ENCODE measurements around the gene P4HTM. TPM values are rescaled to one million over a fixed set of nuclear protein-coding genes. Genes with fewer than 3 reads are reported as not detected.
A peak's percentile ranks its signal among the peaks of the same experiment; 100 is the strongest.

Gene P4HTM
- total RNA-seq, 3 donors from 2014 or later, result 40.2 to 60.6 (median 41.4) TPM

- ATAC-seq, result no peak
- Histone ChIP-seq H3K9me3 (no peaks in the 10 kb centered on the region), H3K4me3 (no peak overlapping the region), H3K36me3 (ENCODE audit: low read depth) (no peaks in the 10 kb centered on the region), H3K4me1 (ENCODE audit: low read depth) (peaks cover 1% of the 10 kb centered on the region)
- DNase-seq, result no peak
- intact Hi-C loops (cut with DNase I, micrococcal nuclease), result no loop called here
- no peak for TF ChIP-seq CTCF (IDR thresholded peaks at IDR 0.05)
These were observed 44.6 kb downstream of the P4HTM start for GRCh38 chr3:49034650-49035049.

DNA sequence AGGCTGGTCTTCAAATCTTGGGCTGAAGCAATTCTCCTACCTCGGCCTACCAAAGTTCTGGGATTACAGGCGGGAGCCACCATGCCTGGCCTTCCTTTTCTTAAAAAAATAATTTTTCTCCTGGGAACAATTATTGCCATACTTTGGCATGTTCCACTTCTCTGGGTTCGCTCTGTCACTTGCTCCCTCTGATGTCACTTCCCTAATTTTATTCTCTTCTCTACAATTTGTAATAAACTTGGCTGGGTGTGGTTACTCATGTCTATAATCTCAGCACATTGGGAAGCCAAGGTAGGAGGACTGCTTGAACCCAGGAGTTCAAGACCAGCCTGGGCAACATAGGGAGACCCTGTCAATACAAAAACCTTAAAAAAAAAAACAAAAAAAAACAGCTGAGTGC is 45.2 kb downstream of the P4HTM start:
- intact Hi-C loops (cut with DNase I, micrococcal nuclease), result no loop called here
- Histone ChIP-seq H3K36me3 (ENCODE audit: low read depth) (no peaks in the 10 kb centered on the region), H3K4me3 (no peak overlapping the region), H3K4me1 (ENCODE audit: low read depth) (no peaks in the 10 kb centered on the region), H3K9me3 (no peaks in the 10 kb centered on the region)
- ATAC-seq, result no peak
- no peak for TF ChIP-seq CTCF (IDR thresholded peaks at IDR 0.05)
- no peak for DNase-seq

DNA sequence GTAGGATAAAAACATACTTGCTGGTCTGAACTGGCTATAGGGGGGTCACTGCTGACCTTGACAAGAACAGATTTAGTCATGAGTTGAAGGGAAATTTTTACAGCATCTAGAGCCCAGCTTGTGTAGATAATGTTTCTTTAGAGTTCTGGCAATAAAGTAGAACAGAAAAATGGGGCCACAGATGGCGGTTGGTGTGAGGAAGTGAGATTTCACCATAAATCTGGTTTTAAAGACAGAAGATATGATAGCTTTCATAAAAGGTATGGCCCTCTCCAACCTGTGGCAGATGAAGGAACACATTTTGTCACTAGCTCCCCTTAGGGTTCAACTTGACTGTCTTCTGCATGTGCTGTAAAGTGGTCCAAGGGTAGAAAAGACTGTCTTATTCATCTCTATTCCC is 63.5 kb downstream of the P4HTM start:
- DNase-seq (no peak), ATAC-seq (no peak)
- Histone ChIP-seq H3K9me3 (no peaks in the 10 kb centered on the region), H3K4me3 (no peak overlapping the region), H3K36me3 (ENCODE audit: low read depth) (peaks cover 13% of the 10 kb centered on the region), H3K4me1 (ENCODE audit: low read depth) (no peaks in the 10 kb centered on the region)
- no peak for TF ChIP-seq CTCF (IDR thresholded peaks at IDR 0.05)
- intact Hi-C loops (cut with DNase I, micrococcal nuclease), result no loop called here

GRCh38 chr3:49054344-49054862 is 64.4 kb downstream of the P4HTM start:
- Histone ChIP-seq H3K4me1 (ENCODE audit: low read depth) (no peaks in the 10 kb centered on the region), H3K36me3 (ENCODE audit: low read depth) (peaks cover 13% of the 10 kb centered on the region), H3K9me3 (no peaks in the 10 kb centered on the region), H3K4me3 (no peak overlapping the region)
- intact Hi-C loops (cut with DNase I, micrococcal nuclease), result no loop called here
- ATAC-seq, result no peak
- DNase-seq, result no peak
- TF ChIP-seq CTCF (IDR thresholded peaks at IDR 0.05), result no peak

Small RNAs within 50 kb of the gene (microRNA-seq; reads per million reads assigned to microRNA genes)
- gene MIR191, result 11,751 reads per million, percentile 96 among the genes with 10 or more reads in this experiment
- 4,783 reads per million, percentile 91 among the genes with 10 or more reads in this experiment for gene MIR425

Other genes with a start within 250 kb of the P4HTM start
- 10 to 100 TPM; 53.3 to 76.3 (median 55.6) TPM for gene PRKAR2A, start 142.4 kb upstream of the P4HTM start, total RNA-seq
- gene SLC25A20, start 91.4 kb upstream of the P4HTM start, total RNA-seq, result 10 to 100 TPM; 32.7 to 39.0 (median 36.9) TPM
- gene ARIH2, start 71.4 kb upstream of the P4HTM start, total RNA-seq, result 100 to 1,000 TPM in 1 of 3 donors, 10 to 100 TPM in 2; 73.3 to 109 (median 82.1) TPM
- 100 to 1,000 TPM in 2 of 3 donors, 10 to 100 TPM in 1; 98.5 to 205 (median 165) TPM for gene WDR6, start 17.1 kb downstream of the P4HTM start, total RNA-seq
- 10 to 100 TPM; 16.7 to 32.7 (median 18.9) TPM for gene DALRD3, start 28.3 kb downstream of the P4HTM start, total RNA-seq
- gene NDUFAF3, start 31.9 kb downstream of the P4HTM start, total RNA-seq, result 10 to 100 TPM; 61.0 to 69.9 (median 63.2) TPM
- 100 to 1,000 TPM; 113 to 146 (median 114) TPM for gene IMPDH2, start 39.2 kb downstream of the P4HTM start, total RNA-seq
- 100 to 1,000 TPM in 1 of 3 donors, 10 to 100 TPM in 2; 73.0 to 104 (median 86.1) TPM for gene QRICH1, start 103.8 kb downstream of the P4HTM start, total RNA-seq
- 100 to 1,000 TPM; 235 to 415 (median 373) TPM for gene QARS1, start 114.5 kb downstream of the P4HTM start, total RNA-seq
- 10 to 100 TPM; 65.7 to 84.7 (median 82.6) TPM for gene USP19, start 130.6 kb downstream of the P4HTM start, total RNA-seq
- gene LAMB2, start 142.8 kb downstream of the P4HTM start, total RNA-seq, result 100 to 1,000 TPM in 1 of 3 donors, 10 to 100 TPM in 2; 52.1 to 354 (median 82.0) TPM
- gene CCDC71, start 176.1 kb downstream of the P4HTM start, total RNA-seq, result 10 to 100 TPM; 15.2 to 20.7 (median 19.9) TPM
- 10 to 100 TPM in 1 of 3 donors, 1 to 10 TPM in 2; 6.3 to 68.4 (median 6.3) TPM for gene KLHDC8B, start 181.4 kb downstream of the P4HTM start, total RNA-seq